H7 (cell line): ENCODE data around the gene TNFAIP8L1. TPM values are rescaled to one million over a fixed set of nuclear protein-coding genes. Genes with fewer than 3 reads are reported as not detected.

Experiments used
- DNase-seq: peaks from one replicate; pipeline ENCODE4 v3.0.0; 2012
- H3K27me3 ChIP-seq: 2 replicates; pipeline ENCODE4 v1.6.0; 2011; ENCODE audit warnings: mild to moderate bottlenecking, low read length; ENCODE audit not compliant: control insufficient read depth, insufficient read depth
- H3K36me3 ChIP-seq: replicated peaks from 2 replicates; pipeline ENCODE4 v1.5.1; 2011; ENCODE audit warnings: low read length; ENCODE audit not compliant: control insufficient read depth, insufficient read depth
- H3K4me3 ChIP-seq: 2 replicates; pipeline ENCODE4 v1.5.1; 2011; ENCODE audit warnings: low read depth, mild to moderate bottlenecking, control low read depth, low read length, moderate library complexity; ENCODE audit not compliant: insufficient read depth
- total RNA-seq: library from RNA; depleted of rRNA; stranded (reverse); fragments of >200 nt; shearing (Covaris generic); gene quantifications from 2 replicates; pipeline ENCODE4 v1.2.3, GENCODE V29; 2014

TNFAIP8L1 gene
- total RNA-seq, 1 experiment from 2014 or later, result 9.4 TPM

DNA sequence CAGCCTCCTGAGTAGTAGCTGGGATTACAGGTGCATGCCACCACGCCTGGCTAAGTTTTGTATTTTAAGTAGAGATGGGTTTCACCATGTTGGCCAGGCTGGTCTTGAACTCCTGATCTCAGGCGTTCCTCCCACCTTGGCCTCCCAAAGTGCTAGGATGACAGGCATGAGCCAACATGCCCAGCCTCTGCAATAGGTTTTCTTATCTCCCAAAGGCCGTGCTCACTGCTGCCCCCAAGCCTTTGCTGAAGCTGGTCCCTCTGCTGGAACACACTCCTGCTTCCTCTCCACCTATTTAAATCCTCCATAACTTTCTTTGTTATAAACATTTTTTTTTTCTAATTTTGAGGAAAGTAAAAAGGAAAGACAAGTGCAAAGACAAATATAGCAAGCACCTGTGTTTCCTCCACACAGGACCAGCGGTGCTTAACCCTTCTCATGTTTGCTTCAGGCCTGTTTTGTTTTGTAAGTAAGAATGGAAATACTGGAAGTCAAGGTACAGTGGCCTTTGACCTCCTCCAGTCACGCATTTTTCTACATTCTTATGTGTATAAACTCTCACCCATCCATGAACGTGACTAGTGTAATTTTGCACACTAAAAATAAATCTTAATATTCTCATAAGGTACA lies 14.5 kb upstream of the TNFAIP8L1 start:
- H3K36me3 ChIP-seq, result no peaks in the 10 kb centered on the region
- no peaks in the 10 kb centered on the region for H3K27me3 ChIP-seq
- H3K4me3 ChIP-seq, result no peak overlapping the region
- DNase-seq, result peak; percentile 77

DNA sequence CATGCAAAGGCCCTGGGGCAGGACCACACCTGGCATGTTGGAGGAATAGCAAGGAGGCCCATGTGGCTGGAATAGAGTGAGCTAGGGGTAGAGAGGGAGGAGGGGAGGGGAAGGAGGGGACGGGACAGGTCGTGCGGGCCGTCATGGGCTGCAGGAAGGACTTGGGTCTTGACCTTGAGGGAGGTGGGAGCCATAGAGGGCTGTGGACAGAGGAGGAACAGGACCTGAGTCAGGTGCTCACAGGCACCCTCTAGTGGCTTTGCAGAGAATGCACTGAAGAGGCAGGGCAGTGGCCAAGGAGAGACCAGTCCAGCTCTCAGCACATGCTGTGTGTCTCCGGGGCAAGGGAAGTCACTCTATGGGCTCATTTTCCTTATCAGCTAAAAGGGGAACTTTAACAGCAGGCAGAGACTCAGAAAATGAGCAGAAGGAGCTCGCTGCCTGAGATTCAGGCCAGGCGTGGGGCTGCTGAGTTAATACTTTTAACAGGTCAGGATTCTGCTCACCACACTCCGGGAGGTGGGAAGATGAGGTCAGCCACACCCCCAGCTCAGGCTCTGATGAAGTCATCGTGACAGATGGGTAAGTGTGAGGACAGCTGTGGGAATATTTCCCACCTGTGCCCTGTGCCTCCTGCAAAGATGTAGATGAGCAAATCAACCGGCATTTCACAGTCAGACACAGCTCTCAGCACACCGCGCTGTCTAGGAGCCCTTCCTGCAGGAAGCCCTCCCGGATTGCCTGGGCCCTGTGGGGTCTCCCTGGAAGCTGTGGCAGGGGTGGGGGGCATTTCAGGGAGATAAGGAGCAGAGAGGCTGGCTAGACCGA lies 6.0 kb upstream of the TNFAIP8L1 start:
- peak; percentile 81 for DNase-seq
- peaks cover 7% of the 10 kb centered on the region for H3K27me3 ChIP-seq
- no peak overlapping the region for H3K4me3 ChIP-seq
- H3K36me3 ChIP-seq, result no peaks in the 10 kb centered on the region

DNA sequence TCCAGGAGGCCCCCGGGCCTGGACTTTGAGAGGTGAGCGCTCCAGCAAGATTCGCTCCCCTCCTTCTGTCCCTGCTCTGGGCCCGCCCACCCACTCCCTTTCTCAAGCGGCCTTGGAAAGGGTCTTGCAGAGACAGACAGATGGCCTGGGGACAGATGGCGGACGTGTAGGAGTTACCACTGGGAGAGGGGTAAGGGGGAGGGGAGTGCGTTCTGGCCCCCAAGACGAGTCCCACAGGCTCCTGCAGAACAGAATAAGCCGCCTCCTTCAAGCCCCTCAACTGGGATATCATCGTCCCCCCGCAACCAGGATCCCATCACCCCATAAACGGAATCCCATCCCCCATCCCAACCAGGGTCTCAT lies 3.6 kb upstream of the TNFAIP8L1 start:
- H3K36me3 ChIP-seq, result no peaks in the 10 kb centered on the region
- peak; percentile 70 for DNase-seq
- H3K4me3 ChIP-seq, result peak overlapping the region; percentile 69
- H3K27me3 ChIP-seq, result peaks cover 7% of the 10 kb centered on the region

DNA sequence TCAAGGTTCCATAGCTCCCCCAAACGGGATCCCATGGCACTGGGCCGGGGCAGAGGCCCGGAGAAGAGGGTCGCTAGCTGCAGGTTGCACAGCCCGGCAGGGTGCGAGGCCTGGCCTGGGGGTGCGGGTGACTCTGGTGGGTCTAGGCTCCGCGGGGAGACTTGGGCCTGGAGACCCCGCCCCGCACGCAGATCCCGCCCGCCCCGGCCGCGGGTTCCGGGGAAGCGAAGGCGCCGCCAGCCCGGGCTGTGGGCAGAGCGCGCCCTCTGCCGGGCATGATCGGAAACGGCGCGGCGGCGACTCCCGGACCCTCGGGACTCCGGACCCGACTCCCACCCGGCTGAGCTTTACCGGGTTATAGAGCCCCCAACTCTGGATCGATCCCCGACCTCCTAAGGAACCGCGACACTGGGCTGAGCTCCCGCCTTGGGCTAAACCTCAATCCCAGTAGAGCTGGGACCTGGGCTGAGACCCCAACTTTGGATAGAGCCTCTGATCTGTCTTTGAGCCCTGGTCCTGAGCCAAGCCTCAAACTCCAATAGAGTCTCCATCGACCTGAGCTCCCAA lies 3.1 kb upstream of the TNFAIP8L1 start:
- H3K4me3 ChIP-seq, result peak overlapping the region; percentile 69
- peak; percentile 97 for DNase-seq
- H3K36me3 ChIP-seq, result no peaks in the 10 kb centered on the region
- peaks cover 7% of the 10 kb centered on the region for H3K27me3 ChIP-seq

DNA sequence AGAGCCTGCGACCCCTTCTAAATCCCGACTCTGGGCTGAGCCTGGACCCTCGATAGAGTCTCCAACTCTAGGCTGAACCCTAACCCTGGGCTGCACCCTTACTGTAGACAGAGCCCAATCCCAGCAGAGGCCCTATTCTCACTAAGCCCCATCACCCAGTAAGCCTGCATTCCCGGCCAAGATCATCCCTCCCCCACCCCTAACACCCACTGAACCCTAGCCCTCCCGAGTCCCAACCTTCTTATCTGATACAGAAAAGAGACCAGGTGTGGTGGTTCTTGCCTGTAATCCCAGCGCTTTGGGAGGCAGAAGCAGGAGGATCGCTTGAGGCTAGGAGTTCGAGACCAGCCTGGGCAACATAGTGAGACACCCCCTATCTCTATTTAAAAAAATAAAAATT lies 2.6 kb upstream of the TNFAIP8L1 start:
- no peaks in the 10 kb centered on the region for H3K36me3 ChIP-seq
- no peak for DNase-seq
- peaks cover 7% of the 10 kb centered on the region for H3K27me3 ChIP-seq
- H3K4me3 ChIP-seq, result no peak overlapping the region

DNA sequence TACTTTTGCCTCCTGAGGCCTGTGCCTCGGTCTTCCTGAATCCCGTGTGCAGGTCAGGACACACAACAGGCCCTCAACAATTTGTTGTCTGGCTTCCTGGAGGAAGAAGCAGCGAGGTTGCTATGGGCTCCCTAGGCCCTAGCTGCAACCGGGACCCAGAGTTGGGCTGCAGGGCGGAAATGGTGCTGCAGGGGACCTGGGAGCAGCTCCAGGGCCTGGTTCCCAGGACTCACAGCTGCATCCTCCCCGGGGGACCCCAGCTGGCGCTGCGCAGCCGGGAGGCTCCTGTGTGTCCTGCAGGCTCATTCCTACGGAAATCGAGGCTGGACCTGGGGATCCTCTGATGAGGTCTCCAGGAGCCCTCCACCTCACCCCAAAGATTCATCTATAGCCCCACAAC lies 999 bp upstream of the TNFAIP8L1 start:
- Histone ChIP-seq H3K27me3 (peaks cover 7% of the 10 kb centered on the region), H3K36me3 (no peaks in the 10 kb centered on the region), H3K4me3 (no peak overlapping the region)
- DNase-seq, result peak; percentile 45

DNA sequence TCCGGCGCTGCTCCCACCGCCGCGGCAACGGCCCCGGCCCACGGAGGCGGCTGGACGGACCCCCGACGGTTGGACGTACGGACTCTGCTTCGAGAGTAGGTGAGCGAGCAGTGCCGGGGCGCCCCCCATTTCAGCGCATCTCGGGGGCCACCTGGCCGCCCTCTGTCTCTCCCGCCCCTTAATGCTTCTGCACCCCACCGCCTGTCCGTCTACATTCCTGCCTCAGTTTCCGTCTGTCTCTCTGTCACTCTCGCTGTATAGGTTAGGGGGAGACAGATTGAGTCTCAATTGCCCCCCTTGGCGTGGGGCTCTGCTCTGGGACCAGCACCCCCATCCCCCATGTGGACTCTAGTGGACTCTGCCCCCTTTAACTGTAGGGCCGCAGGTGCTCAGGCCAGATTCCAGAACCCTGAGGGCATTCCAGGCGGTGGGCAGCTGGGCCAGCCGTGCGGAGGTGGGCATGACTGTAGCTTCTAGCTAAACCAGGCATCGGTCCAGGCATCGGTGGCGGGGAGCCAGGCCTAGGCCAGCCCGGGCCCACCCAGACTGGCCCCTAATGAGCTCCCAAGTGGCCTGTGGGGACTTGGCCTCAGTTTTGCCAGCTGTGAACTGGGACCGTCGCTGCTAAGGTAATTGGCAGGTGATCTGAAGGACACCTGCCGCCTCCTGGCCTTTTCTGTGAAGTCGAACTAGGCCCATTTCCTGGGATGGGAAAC lies 373 bp downstream of the TNFAIP8L1 start:
- Histone ChIP-seq H3K27me3 (peaks cover 5% of the 10 kb centered on the region), H3K36me3 (no peaks in the 10 kb centered on the region), H3K4me3 (peak overlapping the region; percentile 76)
- no peak for DNase-seq

DNA sequence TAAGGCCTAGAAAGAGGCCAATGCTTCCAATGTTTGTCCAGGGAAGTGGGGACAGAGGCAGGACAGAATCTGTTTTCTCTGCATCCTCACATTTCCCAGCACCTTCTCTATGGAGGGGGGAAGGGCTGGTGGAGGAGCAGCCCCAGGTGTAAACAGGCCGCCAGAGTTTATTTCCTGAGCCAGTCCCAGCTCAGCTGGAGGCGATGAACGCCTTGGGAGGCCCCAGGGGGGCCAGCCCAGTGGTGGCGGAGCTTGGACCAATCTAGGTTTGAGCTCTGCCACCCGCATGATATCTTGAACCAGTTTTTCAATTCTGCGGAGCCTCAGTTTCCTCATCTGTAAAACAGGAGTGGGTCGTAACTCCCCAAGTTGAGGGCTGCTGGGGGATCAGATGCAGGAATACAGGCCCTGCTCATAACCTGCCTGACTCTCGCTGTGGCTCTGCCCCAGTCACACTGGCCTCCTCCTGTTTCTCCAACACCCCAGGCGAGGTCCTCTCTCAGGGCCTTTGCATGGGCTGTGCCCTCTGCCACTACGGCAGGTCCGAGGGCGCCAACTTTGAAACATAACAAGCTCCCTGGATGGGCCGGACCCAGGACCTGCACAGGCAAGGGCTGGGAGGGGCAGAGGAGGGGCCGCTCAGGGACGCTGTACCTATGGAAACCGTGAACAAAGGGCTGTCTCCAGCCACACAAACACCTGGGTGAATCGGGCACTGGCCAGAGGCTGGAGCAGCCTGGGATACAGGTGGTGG lies 1.1 kb downstream of the TNFAIP8L1 start:
- peak; percentile 73 for DNase-seq
- Histone ChIP-seq H3K4me3 (peak overlapping the region; percentile 76; the same call in 1 of the 2 replicates), H3K36me3 (no peaks in the 10 kb centered on the region), H3K27me3 (peaks cover 5% of the 10 kb centered on the region)

DNA sequence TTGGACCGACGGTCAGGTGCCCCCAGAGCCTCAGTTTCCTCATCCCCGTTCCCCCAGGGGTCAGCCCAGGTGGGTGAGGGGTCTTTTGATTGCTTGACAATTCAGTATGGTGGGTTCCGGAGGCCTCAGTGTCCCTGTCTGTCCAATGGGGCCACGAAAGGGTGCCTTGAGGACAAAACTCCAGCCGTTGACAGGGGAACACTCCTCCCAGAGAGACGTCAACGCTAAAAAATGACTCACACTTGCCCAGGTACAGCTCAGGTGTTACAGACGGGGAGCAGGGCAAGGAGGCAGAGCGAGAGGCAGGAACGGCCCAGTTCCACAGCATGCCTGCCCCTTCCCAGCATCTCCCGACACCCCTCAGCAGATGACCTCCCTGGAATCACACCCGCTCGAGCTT lies 1.8 kb downstream of the TNFAIP8L1 start:
- no peak for DNase-seq

DNA sequence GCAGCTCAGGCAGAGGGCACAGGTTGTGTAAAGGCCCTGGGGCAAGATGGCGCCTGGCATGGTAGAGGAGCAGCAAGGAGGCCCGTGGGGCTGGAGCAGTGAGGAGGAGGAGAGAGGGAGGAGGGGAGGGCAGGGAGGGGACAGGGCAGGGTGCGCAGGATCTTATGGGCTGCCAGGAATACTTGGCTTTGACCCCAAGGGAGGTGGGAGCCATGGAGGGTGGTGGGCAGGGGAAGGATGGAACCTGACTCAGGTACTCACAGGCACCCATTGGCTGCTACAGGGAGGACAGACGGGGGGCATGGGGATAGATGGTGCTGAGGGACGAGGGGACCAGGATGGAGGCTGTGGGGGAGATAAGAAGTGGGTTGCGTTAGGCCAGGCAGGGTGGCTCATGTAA lies 3.3 kb downstream of the TNFAIP8L1 start:
- no peaks in the 10 kb centered on the region for H3K27me3 ChIP-seq
- no peak overlapping the region for H3K4me3 ChIP-seq
- DNase-seq, result no peak
- no peaks in the 10 kb centered on the region for H3K36me3 ChIP-seq

More for the DNA sequence above, 1.8 kb downstream of the TNFAIP8L1 start:
- Histone ChIP-seq H3K4me3 (no peak overlapping the region), H3K36me3 (no peaks in the 10 kb centered on the region), H3K27me3 (peaks cover 5% of the 10 kb centered on the region)

DNA sequence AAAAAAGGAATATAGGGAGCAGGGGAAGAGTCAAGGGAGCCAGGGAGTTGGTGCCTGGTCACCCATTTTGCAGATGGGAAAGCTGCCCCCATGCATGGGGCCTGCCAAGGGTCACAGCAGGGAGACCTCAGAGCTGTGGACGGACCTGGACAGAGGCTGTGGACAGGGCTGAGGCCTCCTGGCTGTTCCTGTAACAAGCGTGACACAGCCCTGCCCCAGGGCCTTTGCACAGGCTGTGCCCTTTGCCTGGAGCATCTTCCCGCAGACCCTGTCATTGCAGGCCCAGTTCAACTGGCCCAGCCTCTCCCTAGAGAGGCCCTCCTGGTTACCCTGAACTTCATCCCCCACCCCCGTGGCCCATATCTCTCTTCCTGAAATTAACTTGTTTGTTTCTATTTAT lies 6.4 kb downstream of the TNFAIP8L1 start:
- Histone ChIP-seq H3K27me3 (no peaks in the 10 kb centered on the region), H3K4me3 (no peak overlapping the region), H3K36me3 (no peaks in the 10 kb centered on the region)
- DNase-seq, result no peak

DNA sequence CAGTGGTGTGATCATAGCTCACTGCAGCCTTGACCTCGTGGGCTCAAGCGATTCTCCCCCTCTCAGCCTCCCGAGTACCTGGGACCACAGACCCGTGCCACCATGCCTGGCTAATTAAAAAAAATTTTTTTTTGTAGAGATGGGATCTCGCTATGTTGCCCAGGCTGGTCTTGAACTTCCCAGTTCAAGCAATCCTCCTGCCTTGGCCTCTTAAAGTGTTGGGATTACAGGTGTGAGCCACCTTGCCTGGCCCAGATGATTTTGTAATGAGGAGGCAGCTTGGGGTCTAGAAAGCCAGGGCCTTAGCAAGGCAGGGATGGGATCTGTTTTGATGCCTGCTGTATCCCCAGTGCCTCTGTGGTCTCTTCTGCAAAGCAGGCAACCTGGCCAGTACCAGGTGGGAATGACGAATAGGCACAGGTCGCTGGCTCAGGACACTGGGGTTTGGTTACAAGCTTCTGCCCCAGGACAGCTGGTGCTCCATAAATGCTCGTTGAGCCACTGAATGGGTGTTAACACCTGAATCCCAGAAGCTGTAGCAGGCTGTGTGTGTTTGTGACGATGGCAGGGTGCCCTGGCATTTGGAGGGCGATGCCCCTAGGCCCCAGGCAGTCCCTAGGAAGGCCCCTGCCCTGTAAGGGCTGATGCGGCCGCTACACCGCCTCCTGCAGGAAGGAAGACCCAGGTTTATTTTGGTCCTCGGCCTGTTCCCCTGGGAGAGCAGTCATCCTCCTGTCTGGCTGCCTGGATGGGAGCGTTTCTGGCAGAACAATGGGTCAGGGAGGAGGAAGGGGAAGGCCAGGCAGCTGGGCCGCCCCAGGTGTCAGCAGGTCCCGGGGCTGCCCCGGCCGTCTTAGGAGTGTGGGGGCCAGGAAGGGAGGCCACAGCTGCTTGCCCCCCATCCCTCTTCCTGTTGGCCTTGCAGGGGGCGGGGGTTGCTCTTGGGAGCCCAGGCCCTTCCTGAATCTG lies 8.6 kb downstream of the TNFAIP8L1 start:
- DNase-seq, result peak; percentile 85
- H3K27me3 ChIP-seq, result no peaks in the 10 kb centered on the region
- H3K4me3 ChIP-seq, result no peak overlapping the region
- H3K36me3 ChIP-seq, result no peaks in the 10 kb centered on the region

DNA sequence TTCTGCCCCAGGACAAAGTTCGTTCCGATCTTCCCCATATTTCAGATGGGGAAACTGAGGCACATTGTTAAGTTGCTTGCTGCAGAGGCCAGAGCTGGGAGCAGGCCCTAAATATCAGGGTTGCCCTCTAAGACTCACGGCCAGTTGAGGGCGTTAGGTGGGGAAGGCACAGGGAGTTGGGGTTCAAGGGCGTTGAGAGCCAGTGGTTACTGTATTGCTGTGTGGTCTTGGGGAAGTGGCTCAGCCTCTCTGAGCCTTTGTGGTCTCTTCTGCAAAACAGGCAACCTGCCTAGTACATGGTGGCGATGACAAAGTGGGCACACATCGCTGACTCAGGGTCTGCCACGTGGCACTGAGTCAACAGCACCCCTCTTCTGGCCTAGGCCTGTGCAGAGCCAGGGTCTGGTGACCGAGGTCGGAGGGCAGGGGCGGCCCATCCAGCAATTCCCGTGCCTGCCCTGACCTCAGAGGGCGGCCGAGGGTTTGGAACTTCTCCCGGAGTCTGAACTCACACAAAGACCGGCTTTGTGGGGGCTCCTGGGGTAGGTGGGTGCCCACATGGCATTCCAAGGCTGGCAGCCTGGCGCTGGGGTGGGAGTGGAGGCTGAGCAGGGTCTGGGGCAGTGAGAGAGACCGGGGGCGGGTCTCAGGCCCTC lies 10.2 kb downstream of the TNFAIP8L1 start:
- Histone ChIP-seq H3K27me3 (no peaks in the 10 kb centered on the region), H3K36me3 (0 out of 2 replicates have a peak, but pooled peaks cover 1% of the 10 kb centered on the region), H3K4me3 (no peak overlapping the region)
- no peak for DNase-seq
